Measurements from ENCODE around the gene ANAPC7.
"Not testable (repeated sequence)": the region's sequence is repeated elsewhere in the genome, so short reads cannot be mapped to it uniquely, and the experiment has no call there.

The ANAPC7 gene

DNA sequence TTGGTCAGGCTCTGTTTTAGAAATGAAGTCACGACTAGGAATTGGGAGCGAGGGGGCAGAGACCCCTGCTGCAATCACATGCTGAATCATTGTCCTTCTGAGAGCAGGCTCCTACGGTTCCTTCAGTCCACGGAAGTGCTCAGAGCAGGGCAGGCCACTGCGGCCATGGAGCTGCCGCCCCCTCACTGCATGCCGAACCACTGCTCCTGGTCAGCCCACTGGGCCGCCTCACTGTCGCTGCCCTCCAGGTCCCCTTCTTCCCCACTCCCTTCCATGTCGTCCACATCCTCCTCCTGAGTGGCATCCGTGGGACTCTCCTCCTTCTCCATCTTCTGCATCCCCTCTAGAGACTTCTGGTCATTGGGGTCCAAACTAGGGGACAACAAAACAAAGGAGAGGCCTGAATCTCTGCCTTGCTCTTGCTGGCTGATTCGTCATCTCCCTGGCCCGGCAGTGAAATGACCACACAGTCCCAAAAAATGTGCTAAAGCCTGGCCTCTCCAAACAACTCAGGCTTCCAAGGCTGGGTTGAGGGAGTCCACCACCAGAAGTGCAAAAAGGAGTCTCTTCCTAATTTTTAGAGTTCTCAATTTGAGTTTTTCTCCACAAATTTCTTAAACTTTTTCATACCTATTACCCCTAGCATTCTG, 29.4 kb downstream of the ANAPC7 start:
- DNase-seq = no peak

DNA sequence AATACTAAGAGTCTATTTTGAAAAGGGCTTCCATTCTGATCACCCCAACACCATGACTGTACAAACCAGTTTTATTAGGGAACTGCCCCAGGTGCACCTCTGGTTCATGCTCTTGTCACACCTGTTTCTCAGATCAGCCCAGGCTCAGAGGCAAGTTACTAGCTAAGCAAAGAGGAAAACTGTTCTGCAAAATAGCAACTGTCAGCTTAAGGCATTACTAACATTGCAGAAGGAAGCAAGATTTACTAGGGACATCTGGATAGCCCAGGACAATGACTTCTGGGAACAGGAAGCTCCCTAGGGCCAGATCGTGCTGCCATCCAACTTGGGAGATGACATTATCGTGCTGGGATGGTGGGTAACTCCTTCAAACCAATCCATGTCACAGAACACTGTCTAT, 30.1 kb downstream of the ANAPC7 start:
- no peak for DNase-seq

DNA sequence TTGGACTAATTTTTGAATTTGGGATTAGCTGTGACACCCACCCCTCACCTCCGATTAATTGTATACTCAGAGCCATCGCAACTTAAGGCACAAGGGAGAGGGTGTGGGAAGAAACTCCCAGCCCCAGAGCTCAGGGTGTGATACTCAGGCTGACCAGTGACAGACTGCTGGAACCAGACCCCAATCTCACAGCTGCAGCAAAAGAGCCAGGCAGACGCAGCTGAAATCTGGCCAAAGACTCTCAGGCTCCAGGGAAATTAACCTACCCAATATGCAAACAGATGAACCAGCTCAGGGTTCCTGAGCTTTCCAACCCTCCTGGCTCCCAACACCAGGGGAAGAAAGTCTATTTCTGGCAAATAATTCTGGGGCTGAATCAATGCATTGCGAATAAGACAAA, 30.5 kb downstream of the ANAPC7 start:
- no peak for DNase-seq

DNA sequence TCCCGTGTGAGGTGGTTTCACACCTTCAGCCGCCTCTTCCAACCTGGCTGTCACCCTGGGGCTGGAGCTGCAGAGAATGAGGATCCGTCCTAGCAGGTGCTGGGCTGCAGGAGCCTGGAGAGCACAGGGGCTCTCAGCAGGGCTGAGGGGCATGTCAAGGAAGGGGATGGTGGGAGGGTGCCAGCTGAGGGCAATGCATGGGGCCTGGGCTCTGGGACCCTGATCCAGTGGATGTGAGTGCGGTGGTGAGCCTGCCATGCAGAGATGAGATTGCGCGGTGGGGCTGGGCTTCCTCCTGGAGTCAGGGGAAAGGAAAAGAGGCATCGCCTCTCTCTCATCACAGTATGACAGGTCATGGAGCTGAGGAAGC, 31.5 kb downstream of the ANAPC7 start:
- no peak for DNase-seq

DNA sequence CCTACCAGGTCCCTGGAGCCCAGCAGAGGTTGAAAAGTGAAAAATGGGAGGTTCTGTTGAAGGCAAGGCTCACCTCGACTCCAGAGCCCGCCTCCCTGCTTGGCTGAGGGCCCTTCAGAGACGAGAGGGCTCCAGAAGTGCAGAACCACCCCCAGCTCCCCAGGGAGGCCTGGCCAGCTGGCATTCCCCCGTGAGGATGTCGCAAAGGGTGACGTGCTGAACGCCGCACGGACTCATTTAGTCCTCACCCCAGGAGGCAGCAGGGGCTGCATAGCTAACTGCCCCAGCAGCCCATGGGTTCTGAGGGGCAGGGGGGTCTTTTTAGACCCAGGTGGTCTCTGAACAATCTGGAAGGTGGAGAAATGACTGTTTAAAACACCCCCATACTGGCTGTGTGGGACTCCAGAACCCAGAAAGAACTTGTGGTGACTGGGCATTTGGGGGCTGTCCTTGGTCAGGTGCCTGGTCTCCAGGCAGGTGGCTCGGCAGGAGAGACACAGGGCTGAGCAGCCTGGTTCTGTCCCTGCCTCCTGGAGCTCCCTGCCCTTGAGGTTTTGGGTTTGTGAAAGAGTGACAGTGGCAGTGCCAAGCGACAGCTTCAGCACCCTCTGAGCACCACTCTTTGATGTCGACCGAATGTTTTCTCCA, 32.0 kb downstream of the ANAPC7 start:
- no peak for DNase-seq

DNA sequence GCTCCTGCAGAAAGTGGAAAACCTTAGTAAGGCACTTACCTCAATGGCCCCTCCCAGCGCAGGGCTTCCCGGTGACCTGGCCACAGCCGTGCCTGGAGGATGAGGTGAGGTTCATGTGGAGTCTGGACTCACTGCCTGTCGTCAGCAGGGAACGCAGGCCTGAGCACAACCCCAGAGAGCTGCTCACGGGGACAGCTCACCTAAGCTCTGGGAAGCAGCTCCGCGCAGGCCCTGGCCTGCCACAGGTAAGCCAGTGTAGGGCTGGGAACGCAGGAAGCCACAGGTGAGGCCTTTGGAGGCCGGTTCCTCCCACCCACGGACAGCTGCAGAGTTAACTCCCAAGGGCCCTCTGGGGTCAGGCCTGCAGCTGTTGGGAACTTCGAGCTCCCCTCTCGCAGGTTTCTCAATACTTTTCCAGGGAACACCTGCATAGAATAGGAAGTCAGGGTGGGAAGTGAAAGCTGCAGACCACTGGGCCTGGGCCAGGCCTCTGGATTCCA, 32.7 kb downstream of the ANAPC7 start:
- no peak for DNase-seq

DNA sequence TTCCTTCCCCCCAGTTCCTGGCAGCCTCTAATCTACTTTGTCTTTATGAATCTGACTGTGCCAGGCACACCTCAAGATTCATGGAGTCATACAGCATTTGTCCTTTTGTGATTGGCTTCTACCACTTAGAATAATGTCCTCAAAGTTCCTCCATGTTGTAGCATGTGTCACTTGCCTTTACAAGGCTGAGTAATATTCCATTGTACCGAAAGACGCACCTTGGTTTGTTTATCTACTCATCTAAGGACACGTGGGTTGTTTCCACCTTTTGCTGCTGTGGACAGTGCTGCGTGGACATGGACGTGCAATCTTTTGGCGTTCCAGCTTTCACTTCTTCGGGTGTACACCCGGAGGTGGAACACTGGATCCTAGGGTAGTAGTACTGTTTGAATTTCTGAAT, 33.5 kb downstream of the ANAPC7 start:
- no peak for DNase-seq

DNA sequence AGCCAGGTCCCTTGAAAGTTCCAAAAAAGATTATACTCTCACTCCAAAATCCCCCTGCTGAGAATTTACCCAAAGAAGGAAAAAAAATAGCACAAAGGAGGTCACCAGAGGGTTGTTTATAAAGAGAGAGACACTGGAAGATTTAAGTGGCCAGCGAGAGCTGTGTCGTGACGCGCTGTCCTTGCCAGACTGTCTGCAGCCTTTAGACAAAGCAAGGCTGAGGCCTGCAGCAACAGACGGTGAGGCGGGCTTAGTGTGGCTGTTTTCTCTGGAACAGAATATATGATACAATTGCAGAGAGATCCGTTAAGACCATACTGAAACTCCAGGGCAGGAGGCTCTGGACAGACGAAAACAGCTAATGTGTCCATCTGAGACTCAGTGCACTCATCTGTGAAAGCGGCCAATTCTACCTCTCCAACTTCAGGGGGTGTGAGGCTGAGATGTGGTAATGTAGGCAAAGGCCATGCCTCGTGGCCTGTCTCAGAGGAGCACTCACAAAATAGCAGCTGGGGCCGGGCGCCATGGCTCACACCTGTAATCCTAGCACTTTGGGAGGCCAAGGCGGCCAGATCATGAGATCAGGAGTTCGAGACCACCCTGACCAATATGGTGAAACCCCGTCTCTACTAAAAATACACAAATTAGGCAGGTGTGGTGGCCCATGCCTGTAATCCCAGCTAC, 36.2 kb downstream of the ANAPC7 start:
- no peak for DNase-seq

DNA sequence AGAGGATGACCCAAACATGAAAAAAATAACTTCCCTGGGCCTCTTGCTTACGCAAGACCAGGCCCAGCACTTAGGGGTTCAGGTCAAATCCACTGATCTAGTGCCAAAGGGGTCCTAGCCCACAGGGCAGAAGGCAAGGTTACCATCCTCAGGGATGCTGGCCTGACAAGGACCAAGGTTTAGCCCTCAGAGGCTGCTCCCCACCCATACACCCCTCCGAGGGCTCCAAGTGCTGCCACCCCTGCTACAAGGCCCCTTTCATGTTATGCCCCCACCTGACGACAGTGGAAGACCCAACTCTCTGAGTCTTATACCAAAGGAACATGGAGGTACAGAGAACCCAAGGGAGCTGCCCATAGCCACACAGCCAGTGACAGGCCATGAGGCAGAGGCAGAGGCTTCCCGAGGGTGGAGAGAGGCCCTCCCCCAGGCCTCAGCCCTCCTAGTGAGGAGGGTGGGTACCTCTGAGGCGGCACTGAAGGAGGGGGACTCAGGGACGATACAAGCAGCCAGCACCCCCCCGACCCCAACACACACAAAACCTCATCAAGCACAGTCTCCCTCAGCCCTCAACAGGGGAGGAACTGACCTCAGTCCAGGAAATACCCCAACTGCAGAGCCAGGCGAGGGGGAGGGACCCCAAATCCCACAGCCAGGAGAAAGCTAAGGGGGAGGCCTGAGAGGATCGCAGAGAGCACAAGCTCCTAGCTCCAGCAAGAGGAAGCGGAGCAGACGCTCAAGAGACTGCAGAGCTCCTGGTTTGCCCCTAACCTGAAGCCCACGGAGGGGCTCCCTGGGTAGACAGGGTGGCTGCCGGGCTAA, 37.0 kb downstream of the ANAPC7 start:
- DNase-seq = no peak

DNA sequence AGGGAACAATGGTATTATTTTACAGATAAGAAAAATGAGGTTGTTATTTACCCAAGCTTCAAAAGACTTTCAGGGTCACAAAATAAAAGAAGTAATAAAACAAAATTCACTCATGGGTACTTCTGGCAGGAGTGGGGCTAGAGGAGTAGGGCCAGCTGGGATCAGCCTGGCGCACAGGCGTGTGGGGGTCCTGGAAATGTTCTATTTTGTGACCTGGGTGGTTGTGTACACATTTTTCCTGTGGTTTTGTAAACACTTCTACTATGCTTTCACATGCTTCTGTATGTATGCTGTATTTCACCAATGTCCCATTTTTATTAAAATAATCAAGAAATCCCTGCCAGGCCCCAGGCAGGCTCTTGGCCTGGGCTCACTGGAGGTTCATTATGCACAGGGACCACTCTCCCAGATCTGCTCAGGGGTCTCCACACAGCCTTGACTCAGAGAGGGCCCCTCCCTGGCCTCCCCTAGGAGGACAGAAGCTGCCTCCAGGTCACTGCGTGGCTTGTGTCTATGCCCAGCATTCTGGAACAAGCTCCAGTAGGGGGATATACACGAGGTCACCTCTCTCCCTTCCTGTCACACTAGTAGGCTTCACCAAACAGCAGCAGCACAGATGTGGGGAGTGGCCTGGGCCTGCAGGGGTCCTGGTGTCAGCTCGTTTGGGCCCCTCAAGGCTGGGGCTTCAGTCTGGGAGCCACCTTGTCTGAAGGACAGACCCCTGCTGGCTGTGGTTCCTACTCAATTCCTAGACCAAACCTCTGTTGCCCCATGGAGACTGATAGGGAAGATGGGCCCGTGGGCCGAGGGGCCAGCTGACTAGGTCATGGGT, 37.8 kb downstream of the ANAPC7 start:
- no peak for DNase-seq

DNA sequence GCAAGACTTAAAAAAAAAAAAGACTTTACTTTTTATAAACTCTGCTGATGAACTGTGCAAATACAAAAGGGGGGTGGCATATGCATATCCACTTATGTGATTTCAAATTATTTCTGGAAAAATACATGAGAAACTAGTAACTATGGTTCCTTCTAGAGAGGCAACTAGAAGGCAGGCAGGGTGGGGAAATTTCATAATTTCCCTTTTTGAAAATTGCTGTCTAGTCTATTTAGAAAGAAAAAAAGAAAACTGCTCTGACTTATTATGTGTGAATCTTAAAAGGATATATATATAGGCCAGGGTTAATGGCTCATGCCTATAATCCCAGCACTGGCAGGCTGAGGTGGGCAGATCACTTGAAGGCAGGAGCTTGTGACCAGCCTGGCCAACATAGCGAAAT, 42.3 kb downstream of the ANAPC7 start:
- DNase-seq = no peak

DNA sequence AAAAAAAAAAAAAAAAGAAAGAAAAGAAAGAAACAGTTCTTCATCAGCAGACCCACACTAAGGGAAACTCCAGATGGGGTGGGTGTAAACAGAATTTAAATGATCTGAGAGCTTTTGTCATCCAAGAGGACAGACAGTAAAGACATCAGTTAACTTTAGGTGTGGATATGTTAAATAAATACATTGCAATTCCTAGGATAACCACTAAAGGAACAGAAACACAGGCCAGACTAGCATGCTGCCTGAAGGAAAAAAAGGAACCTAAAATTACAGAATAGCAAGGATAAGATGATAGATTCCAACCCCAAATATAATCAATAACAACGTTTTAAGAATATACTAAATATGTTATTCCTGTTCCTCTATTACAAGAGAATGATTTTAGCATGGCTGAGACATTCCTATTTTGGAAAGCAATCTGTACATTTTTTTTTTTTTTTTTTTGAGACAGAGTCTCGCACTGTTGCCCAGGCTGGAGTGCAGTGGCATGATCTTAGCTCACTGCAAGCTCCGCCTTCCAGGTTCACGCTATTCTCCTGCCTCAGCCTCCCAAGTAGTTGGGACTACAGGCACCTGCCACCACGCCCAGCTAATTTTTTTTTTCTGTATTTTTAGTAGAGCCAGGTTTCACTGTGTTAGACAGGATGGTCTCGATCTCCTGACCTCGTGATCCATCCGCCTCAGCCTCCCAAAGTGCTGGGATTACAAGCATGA, 45.0 kb downstream of the ANAPC7 start:
- DNase-seq = not testable (repeated sequence)

DNA sequence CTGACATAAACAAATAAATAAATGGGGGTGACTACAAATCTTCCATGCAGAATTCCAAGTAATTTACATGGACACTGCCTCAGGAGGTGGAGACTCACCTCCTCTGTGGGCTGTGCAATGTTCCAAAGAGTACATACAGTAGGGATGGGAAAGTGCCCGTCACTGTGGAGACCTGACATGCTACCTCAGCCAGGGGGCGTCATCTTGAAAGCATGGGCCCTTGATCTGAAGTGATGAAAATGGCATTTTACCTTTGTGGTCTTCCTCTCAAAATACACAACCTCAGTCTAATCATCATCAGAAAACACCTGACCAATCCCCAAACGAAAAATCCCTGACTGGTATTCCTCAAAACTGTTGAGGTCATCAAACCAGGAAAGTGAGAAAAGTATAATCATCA, 48.4 kb downstream of the ANAPC7 start:
- DNase-seq = no peak

DNA sequence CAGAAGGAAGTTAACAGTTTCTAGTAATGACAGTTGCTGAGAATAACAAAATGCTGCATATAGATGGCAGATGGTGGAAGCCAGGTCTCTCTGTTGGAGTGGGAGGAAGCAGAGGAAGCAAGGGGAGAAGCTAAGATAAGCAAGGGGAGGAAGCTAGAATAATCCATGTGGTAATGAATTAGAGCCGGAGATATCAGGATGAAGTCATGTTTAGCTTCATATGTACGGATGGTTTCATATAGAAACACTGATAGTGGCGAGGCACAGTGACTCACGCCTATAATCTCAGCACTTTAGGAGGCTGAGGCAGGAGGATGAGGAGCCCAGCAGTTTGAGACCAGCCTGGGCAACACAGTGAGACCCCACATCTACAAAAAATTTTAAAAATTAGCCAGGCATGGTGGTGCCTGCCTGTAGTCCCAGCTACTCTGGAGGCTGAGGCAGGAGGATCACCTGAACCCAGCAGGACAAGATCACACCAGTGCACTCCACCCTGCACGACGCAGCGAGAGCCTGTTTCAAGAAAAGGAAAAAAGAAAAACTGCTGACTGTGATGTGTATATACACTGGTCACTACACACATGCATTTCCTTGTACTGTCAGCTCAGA, 49.2 kb downstream of the ANAPC7 start:
- DNase-seq = no peak

DNA sequence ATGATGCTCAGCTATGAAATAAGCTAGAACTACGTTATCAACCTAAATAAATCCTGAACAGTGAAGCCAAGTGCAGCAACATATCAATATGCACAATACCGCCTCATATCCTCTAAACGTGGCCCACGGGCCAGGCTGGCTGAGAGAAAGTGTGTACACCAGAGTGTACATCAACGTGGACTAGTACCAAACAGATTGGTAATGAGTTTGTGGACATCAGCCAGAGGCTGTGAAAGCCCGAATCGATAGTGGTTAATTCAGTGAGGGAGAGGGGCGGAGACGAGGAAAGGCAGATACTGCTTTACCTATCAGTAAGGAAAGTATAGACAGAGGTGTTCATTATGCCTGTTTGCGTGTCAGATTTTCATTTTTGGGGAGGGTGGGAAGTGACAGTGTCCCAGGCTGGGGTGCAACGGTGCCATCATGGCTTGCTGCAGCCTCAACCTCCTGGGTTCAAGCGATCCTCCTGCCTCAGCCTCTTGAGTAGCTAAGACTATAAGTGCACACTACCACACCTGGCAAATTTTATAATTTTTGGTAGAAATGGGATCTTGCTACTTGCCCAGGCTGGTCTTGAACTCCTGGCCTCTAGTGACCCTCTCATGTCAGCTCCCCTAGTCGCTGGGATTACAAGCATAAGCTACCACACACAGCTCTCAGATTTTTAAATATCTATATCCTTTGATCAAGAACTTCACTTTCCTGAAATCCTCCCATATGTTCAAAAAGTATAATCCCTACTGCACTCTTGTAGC, 50.1 kb downstream of the ANAPC7 start:
- DNase-seq = no peak

DNA sequence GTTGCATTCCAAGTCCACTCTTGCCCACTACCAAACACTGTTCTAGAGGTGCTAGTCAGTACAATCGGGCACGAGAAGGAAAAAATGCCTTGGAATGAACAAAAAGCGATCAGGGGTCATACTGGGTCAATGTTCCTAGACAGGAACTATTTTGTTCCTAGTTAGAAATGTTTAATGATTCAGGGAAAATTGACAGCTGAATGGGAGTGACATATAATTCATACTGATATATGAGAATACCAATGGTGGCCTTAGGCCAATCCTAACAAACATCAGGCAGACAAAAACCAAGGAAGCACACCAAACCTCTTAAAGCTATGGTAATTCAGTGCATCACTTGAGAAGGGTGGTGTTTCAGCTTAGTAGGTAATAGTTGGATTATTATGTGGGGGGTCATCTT, 51.1 kb downstream of the ANAPC7 start:
- no peak for DNase-seq

DNA sequence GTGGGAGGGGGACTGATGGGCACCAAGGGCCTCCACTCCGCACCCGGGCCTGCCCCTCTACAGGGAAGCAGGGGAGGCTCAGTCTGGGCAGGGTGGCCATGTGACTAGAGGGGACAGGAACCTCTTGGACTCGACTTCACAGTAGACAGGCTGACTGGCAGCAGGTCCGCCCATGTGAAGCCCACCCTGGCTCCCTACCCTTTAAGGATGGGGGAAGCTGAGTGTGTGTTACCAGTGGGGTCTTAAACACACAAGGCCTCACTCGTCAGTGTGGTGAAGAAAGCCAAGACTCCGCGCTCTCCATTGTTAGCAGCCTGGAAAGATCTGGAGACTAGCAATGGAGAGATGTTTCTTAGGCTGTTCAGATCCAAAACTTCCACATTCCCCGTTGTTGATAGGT, 52.4 kb downstream of the ANAPC7 start:
- DNase-seq = no peak

DNA sequence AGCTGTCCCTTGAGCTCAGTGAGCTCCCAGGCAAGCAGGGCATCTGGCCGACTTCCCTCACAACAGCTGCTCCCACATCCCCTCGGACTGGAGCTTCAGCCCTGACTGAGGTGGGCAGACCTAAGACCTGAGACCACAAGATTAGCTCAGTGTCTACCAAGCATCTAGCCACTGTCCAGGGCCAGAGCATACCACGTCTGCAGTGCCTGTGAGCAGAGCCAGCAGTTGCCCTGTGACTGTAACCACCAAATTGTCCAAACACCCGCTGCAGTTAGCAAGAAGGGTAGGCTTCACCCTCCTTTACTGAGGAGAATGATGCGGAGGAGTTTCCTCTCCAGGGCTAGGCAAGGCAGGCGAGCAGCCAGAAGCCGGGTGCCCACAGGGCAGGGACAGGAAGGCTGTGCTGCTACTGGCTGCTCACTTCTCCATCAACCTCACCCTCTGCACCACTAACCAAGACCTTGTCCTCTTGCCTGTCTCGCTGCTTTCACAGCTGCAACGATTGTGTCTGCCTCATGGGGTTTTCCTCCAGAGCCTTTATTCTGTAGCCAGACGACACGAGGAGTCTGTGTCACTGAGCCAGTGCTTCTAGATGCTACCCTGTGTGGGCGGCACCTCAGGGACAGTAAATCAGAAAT, 53.9 kb downstream of the ANAPC7 start:
- DNase-seq = no peak

DNA sequence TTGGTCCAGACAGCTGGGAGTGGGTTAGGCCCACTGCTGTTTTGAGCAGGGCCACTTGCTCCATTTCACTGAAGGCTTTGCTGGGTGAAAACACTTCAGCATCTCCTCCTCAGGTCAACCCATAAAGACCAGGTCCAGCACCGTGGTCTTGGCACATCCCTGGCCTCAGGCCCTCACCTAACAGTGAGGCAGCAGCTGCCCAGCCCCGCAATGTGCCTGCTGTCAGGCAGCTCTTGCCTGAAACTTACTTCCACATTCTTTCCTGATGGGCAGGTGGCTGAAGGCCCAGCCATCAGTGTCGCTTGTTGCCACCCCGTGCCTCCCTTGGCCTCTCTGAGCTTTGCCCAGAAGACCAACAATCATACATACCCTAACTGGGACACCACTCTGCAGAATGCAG, 54.4 kb downstream of the ANAPC7 start:
- DNase-seq = no peak

DNA sequence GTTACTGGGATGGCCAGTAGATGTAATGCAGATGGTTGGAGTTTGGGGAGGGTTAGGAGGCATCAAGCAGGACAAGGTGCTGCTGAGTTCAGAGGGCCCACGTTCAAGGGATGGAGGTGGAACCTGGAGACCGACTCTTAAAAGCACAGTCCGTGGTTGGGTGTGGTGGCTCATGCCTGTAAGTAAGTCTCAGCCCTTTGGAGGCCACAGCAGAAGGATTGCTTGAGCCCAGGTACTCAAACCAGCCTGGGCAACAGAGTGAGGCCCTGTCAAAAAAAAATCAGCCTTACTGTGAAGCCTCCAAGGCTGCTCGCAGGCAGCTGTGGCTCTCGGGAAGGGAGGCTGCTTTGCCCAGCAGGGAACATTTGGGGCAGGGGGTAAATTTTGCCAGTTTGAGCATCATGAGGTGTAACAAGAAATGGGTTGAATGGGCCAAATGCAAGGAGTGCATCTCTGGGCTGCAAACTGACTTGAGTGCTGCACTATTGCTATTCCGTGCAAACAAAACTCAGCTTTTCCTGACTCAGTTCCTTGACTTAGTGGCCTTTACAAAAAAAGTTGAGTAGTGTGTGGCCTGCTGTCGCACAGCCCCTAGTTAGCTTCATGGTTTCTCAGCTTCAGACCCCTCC, 55.0 kb downstream of the ANAPC7 start:
- DNase-seq = no peak

Data from COR-L47 (cell line).